Panc1 (cell line): Measurements from ENCODE around the gene CSF2RB.

ENCODE experiments used
- TF ChIP-seq, protein P1 (sequence below), 2 experiments: IDR thresholded peaks; 2 replicates each; pipeline ENCODE4 v1.6.1; 2011 to 2012; ENCODE audit warnings: low read depth in 2 of 2, control low read depth in 1 of 2, low read length in 1 of 2, mild to moderate bottlenecking in 1 of 2, moderate library complexity in 1 of 2; ENCODE audit not compliant: insufficient read depth in 1 of 2
- TF ChIP-seq, protein P2 (sequence below): fragments of 450-650 bp; IDR thresholded peaks from 2 replicates; pipeline ENCODE4 v1.5.1; 2017; ENCODE audit warnings: mild to moderate bottlenecking

DNA sequence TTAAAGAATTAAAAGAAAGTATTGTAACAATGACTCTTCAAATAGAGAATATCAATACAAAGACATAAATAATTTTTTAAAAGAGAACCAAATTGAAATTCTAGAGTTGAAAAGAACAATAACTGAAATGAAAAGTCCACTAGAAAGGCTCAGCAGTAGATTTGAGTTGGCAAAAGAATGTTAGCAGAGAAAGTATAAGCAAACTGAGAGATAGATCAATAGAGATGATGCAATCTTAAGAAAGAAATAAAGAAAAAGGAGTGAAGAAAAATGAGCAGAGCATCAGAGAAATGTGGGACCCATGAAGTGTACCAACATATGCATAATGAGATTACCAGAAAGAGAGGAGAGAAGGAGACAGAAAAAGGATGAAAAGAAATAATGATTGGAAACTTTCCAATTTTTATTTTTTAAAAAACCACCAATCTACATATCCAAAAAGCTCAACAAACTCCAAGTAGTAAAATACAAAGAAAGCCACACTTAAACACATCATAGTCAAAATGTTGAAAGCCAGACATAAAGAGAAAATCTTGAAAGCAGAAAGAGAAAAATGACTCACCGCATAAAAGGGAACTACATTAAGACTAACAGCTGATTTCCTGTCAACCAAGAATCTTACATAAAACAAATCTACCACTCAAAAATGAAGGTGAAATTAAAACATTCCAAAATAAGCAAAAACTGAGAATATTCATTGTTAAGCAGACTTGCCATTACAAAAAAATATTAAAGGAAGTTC is 31.8 kb upstream of the CSF2RB start:
- TF ChIP-seq, protein P1, sequence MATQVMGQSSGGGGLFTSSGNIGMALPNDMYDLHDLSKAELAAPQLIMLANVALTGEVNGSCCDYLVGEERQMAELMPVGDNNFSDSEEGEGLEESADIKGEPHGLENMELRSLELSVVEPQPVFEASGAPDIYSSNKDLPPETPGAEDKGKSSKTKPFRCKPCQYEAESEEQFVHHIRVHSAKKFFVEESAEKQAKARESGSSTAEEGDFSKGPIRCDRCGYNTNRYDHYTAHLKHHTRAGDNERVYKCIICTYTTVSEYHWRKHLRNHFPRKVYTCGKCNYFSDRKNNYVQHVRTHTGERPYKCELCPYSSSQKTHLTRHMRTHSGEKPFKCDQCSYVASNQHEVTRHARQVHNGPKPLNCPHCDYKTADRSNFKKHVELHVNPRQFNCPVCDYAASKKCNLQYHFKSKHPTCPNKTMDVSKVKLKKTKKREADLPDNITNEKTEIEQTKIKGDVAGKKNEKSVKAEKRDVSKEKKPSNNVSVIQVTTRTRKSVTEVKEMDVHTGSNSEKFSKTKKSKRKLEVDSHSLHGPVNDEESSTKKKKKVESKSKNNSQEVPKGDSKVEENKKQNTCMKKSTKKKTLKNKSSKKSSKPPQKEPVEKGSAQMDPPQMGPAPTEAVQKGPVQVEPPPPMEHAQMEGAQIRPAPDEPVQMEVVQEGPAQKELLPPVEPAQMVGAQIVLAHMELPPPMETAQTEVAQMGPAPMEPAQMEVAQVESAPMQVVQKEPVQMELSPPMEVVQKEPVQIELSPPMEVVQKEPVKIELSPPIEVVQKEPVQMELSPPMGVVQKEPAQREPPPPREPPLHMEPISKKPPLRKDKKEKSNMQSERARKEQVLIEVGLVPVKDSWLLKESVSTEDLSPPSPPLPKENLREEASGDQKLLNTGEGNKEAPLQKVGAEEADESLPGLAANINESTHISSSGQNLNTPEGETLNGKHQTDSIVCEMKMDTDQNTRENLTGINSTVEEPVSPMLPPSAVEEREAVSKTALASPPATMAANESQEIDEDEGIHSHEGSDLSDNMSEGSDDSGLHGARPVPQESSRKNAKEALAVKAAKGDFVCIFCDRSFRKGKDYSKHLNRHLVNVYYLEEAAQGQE (IDR thresholded peaks at IDR 0.05; ENCODE audit: insufficient read depth in 1 of 2, low read depth in 2 of 2, low read length in 1 of 2), result no peak
- TF ChIP-seq, protein P2, sequence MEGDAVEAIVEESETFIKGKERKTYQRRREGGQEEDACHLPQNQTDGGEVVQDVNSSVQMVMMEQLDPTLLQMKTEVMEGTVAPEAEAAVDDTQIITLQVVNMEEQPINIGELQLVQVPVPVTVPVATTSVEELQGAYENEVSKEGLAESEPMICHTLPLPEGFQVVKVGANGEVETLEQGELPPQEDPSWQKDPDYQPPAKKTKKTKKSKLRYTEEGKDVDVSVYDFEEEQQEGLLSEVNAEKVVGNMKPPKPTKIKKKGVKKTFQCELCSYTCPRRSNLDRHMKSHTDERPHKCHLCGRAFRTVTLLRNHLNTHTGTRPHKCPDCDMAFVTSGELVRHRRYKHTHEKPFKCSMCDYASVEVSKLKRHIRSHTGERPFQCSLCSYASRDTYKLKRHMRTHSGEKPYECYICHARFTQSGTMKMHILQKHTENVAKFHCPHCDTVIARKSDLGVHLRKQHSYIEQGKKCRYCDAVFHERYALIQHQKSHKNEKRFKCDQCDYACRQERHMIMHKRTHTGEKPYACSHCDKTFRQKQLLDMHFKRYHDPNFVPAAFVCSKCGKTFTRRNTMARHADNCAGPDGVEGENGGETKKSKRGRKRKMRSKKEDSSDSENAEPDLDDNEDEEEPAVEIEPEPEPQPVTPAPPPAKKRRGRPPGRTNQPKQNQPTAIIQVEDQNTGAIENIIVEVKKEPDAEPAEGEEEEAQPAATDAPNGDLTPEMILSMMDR, result no peak
